H1 (cell line): ENCODE measurements around the gene SLC39A7. TPM values are rescaled to one million over a fixed set of nuclear protein-coding genes. Genes with fewer than 3 reads are reported as not detected.
A peak's percentile ranks its signal among the peaks of the same experiment; 100 is the strongest.

Experiments
- CTCF ChIA-PET: fragments of 300-600 bp; sonication (Branson Sonifier 250); formaldehyde crosslinking; loops from one replicate; lab custom pipeline; 2021; ENCODE audit not compliant: partially characterized antibody; lab: Charles Lee
- POLR2A ChIA-PET: fragments of 300-600 bp; sonication (Branson Sonifier 250); formaldehyde crosslinking; loops from one replicate; lab custom pipeline; 2021; ENCODE audit warnings: inconsistent platforms; ENCODE audit not compliant: partially characterized antibody; lab: Charles Lee
- DNase-seq, 2 experiments: peaks; one replicate each; pipeline versions ENCODE4 v3.0.0 to v3.0.0-alpha.2; 2010 to 2022; ENCODE audit warnings: low spot score in 2 of 2, low read depth in 1 of 2, mixed read lengths in 1 of 2
- FAIRE-seq: peaks from 2 replicates; lab custom pipeline; 2011; peaks lifted over from hg19 to GRCh38; lab: Jason Lieb, UNC
- H2AFZ ChIP-seq: 2 replicates; pipeline ENCODE4 v1.8.1; 2012; ENCODE audit warnings: low read length, inconsistent platforms
- H2AK5ac ChIP-seq: 2 replicates; pipeline ENCODE4 v1.6.1; 2013; ENCODE audit warnings: low read depth, low read length
- H2BK120ac ChIP-seq: replicated peaks from 2 replicates; pipeline ENCODE3; 2013; ENCODE audit warnings: low read depth, low read length, inconsistent platforms
- H2BK12ac ChIP-seq: 2 replicates; pipeline ENCODE4 v1.6.1; 2013; ENCODE audit warnings: low read depth, low read length
- H2BK15ac ChIP-seq: 2 replicates; pipeline ENCODE4 v1.6.1; 2013; ENCODE audit warnings: low read length
- H2BK20ac ChIP-seq: 2 replicates; pipeline ENCODE4 v1.6.1; 2013; ENCODE audit warnings: low read length
- H2BK5ac ChIP-seq: 2 replicates; pipeline ENCODE4 v1.6.1; 2013; ENCODE audit warnings: low read depth, low read length
- H3K14ac ChIP-seq: 2 replicates; pipeline ENCODE4 v1.6.1; 2013; ENCODE audit warnings: inconsistent platforms; ENCODE audit not compliant: insufficient read length
- H3K18ac ChIP-seq: 2 replicates; pipeline ENCODE4 v1.6.1; 2013; ENCODE audit warnings: low read length; ENCODE audit errors: extremely low read depth
- H3K23ac ChIP-seq: 2 replicates; pipeline ENCODE4 v1.6.1; 2013; ENCODE audit warnings: inconsistent platforms; ENCODE audit not compliant: insufficient read length
- H3K23me2 ChIP-seq: 2 replicates; pipeline ENCODE4 v1.6.1; 2013; ENCODE audit warnings: low read depth, low read length
- H3K27ac ChIP-seq: 2 replicates; pipeline ENCODE4 v1.6.1; 2011; ENCODE audit warnings: low read depth, low read length, inconsistent platforms
- H3K27me3 ChIP-seq, 4 experiments: replicated peaks in 1 of 4; 1 replicate in 1 of 4; 2 replicates in 3 of 4; pipeline versions ENCODE4 v1.6.1 to v1.8.1; 2011 to 2013; ENCODE audit warnings: low read length in 3 of 4, mild to moderate bottlenecking in 3 of 4, inconsistent platforms in 2 of 4, mixed read lengths in 2 of 4, moderate library complexity in 1 of 4; ENCODE audit not compliant: control insufficient read depth in 3 of 4, insufficient read depth in 3 of 4; ENCODE audit errors: extremely low read depth in 1 of 4
- H3K36me3 ChIP-seq, 4 experiments: 2 replicates each; pipeline versions ENCODE4 v1.6.1 to v1.8.1; 2011 to 2013; ENCODE audit warnings: mild to moderate bottlenecking in 4 of 4, low read length in 3 of 4, moderate library complexity in 2 of 4, control low read depth in 1 of 4, inconsistent platforms in 1 of 4; ENCODE audit not compliant: insufficient read depth in 4 of 4, control insufficient read depth in 2 of 4
- H3K4ac ChIP-seq: replicated peaks from 2 replicates; pipeline ENCODE3; 2013; ENCODE audit warnings: low read length, low read depth, mixed read lengths, inconsistent platforms; ENCODE audit not compliant: insufficient read length
- H3K4me1 ChIP-seq, 4 experiments: replicated peaks in 1 of 4; 1 replicate in 1 of 4; 2 replicates in 3 of 4; pipeline versions ENCODE4 v1.6.1 to v1.8.1; 2011 to 2013; ENCODE audit warnings: low read length in 3 of 4, inconsistent platforms in 2 of 4, mixed read lengths in 1 of 4; ENCODE audit not compliant: insufficient read depth in 4 of 4, control insufficient read depth in 3 of 4
- H3K4me2 ChIP-seq, 2 experiments: 2 replicates each; pipeline versions ENCODE4 v1.6.1 to v1.8.1; 2011 to 2013; ENCODE audit warnings: low read depth in 2 of 2, low read length in 2 of 2, control low read depth in 1 of 2, inconsistent platforms in 1 of 2, mild to moderate bottlenecking in 1 of 2; ENCODE audit not compliant: insufficient read depth in 1 of 2
- H3K4me3 ChIP-seq, 4 experiments: fragments of 200-600, 300-600 bp in 1 of 4; sonication (generic), shearing (Covaris generic), sonication (Bioruptor Twin) in 1 of 4; 2 replicates each; pipeline versions ENCODE4 v1.5.1 to v1.8.1; 2011 to 2016; ENCODE audit warnings: low read length in 4 of 4, low read depth in 3 of 4, control low read depth in 2 of 4, inconsistent platforms in 2 of 4, mild to moderate bottlenecking in 2 of 4, mixed read lengths in 1 of 4, moderate library complexity in 1 of 4; ENCODE audit not compliant: insufficient read depth in 2 of 4; ENCODE audit errors: extremely low read depth in 1 of 4
- H3K56ac ChIP-seq: replicated peaks from 2 replicates; pipeline ENCODE3; 2013; ENCODE audit warnings: low read depth, mild to moderate bottlenecking, mixed read lengths, low read length, inconsistent platforms; ENCODE audit not compliant: insufficient read length
- H3K79me1 ChIP-seq: 2 replicates; pipeline ENCODE4 v1.6.1; 2013; ENCODE audit warnings: low read depth, low read length, control low read depth
- H3K79me2 ChIP-seq, 2 experiments: 2 replicates each; pipeline versions ENCODE4 v1.6.1 to v1.8.1; 2012 to 2013; ENCODE audit warnings: low read length in 2 of 2, mild to moderate bottlenecking in 2 of 2, inconsistent platforms in 1 of 2; ENCODE audit not compliant: insufficient read depth in 2 of 2, control insufficient read depth in 1 of 2
- H3K9ac ChIP-seq, 4 experiments: replicated peaks in 1 of 4; 1 replicate in 1 of 4; 2 replicates in 3 of 4; pipeline versions ENCODE4 v1.6.1 to v1.8.1; 2011 to 2013; ENCODE audit warnings: low read depth in 3 of 4, low read length in 3 of 4, control low read depth in 2 of 4, mild to moderate bottlenecking in 2 of 4, moderate library complexity in 2 of 4, inconsistent platforms in 1 of 4; ENCODE audit errors: extremely low read depth in 1 of 4
- H3K9me3 ChIP-seq, 2 experiments: 2 replicates each; pipeline versions ENCODE4 v1.6.1 to v1.8.1; 2012 to 2013; ENCODE audit warnings: mild to moderate bottlenecking in 2 of 2, moderate library complexity in 2 of 2, control low read depth in 1 of 2, inconsistent platforms in 1 of 2, low read depth in 1 of 2, low read length in 1 of 2, mixed read lengths in 1 of 2; ENCODE audit not compliant: insufficient read depth in 2 of 2
- H4K20me1 ChIP-seq, 2 experiments: replicated peaks in 1 of 2; 2 replicates each; pipeline versions ENCODE3 to v1.8.1; 2011 to 2013; ENCODE audit warnings: inconsistent platforms in 2 of 2, low read length in 2 of 2, mild to moderate bottlenecking in 1 of 2; ENCODE audit not compliant: insufficient read depth in 2 of 2, control insufficient read depth in 1 of 2
- H4K5ac ChIP-seq: 2 replicates; pipeline ENCODE4 v1.6.1; 2013; ENCODE audit warnings: low read length, low read depth, mixed read lengths, inconsistent platforms; ENCODE audit not compliant: insufficient read length
- H4K8ac ChIP-seq: 2 replicates; pipeline ENCODE4 v1.8.0; 2013; ENCODE audit warnings: mild to moderate bottlenecking, moderate library complexity, low read length, inconsistent platforms; ENCODE audit not compliant: insufficient read depth; ENCODE audit errors: extremely low read depth
- H4K91ac ChIP-seq: replicated peaks from 2 replicates; pipeline ENCODE3; 2013; ENCODE audit warnings: low read length, mixed read lengths, inconsistent platforms; ENCODE audit not compliant: insufficient read length
- EGR1 ChIP-seq: IDR thresholded peaks from 2 replicates; pipeline ENCODE4 v1.6.1; 2011; ENCODE audit warnings: low read depth, low read length, borderline replicate concordance
- KDM5A ChIP-seq: fragments of 200-600 bp; IDR thresholded peaks from 2 replicates; pipeline ENCODE4 v1.7.1; 2012; ENCODE audit warnings: mild to moderate bottlenecking, low read length, inconsistent platforms, mixed read lengths
- PHF8 ChIP-seq: fragments of 200-600 bp; sonication (generic); conservative IDR thresholded peaks from 2 replicates; pipeline ENCODE4 v1.7.1; 2012; ENCODE audit warnings: low read depth, mild to moderate bottlenecking, inconsistent platforms, low read length, moderate library complexity
- RAD21 ChIP-seq, 2 experiments: IDR thresholded peaks in 1 of 2; conservative IDR thresholded peaks in 1 of 2; 2 replicates each; pipeline ENCODE4 v1.6.1; 2011; ENCODE audit warnings: low read depth in 2 of 2, low read length in 2 of 2, improper control_type of control experiment in 1 of 2, inconsistent platforms in 1 of 2, mild to moderate bottlenecking in 1 of 2, moderate library complexity in 1 of 2
- SIN3A ChIP-seq, 2 experiments: IDR thresholded peaks in 1 of 2; conservative IDR thresholded peaks in 1 of 2; 2 replicates each; pipeline ENCODE4 v1.6.1; 2011 to 2012; ENCODE audit warnings: low read length in 2 of 2, improper control_type of control experiment in 1 of 2, low read depth in 1 of 2, mild to moderate bottlenecking in 1 of 2
- TAF7 ChIP-seq: optimal IDR thresholded peaks from 2 replicates; pipeline ENCODE3; 2011; ENCODE audit warnings: low read depth, mild to moderate bottlenecking, inconsistent platforms, low read length, moderate library complexity, borderline replicate concordance
- WGBS, 2 experiments: shearing (Covaris generic) in 1 of 2; methylation state at CpG; one replicate each; pipeline versions ENCODE4 v1.1.6 to v1.1.7; 2013 to 2015; ENCODE audit warnings: low lambda C conversion rate in 2 of 2, mixed read lengths in 2 of 2, inconsistent platforms in 1 of 2, low coverage in 1 of 2, missing lambda C conversion rate in 1 of 2; ENCODE audit not compliant: insufficient replicate concordance in 2 of 2, insufficient coverage in 1 of 2, insufficient read length in 1 of 2; ENCODE audit errors: extremely low coverage in 1 of 2, missing lambda C conversion rate in 1 of 2; 5-methylcytosine and 5-hydroxymethylcytosine counted together
- polyA plus RNA-seq, 7 experiments: library from polyadenylated mRNA; depleted of rRNA in 3 of 7; stranded (reverse) in 5 of 7; unstranded in 2 of 7; fragments of >200 nt in 5 of 7; fragments of 200-250 nt in 2 of 7; gene quantifications; 1 replicate in 5 of 7; 2 replicates in 1 of 7; 4 replicates in 1 of 7; pipeline versions ENCODE4 v1.2.1 to v1.2.3, GENCODE V29; 2011 to 2013; ENCODE audit warnings: missing spikeins in 2 of 7, mixed read lengths in 2 of 7
- total RNA-seq: library from RNA; stranded (reverse); fragmentation: NEBNext Ultra II Directional; extraction: Animal tissue kit (Norgen Biotek cat#: 25700); gene quantifications from 2 replicates; pipeline ENCODE4 v1.2.1, GENCODE V29; 2021
- TF ChIP-seq, protein P1 (sequence below): IDR thresholded peaks from 2 replicates; pipeline ENCODE4 v1.6.1; 2012; ENCODE audit warnings: inconsistent platforms

SLC39A7 gene
- total and polyA plus RNA-seq, 2 of the 8 experiments (the other 6 are each of a cell fraction or from before 2014, with no cell fraction given): 63.3 to 123 TPM

DNA sequence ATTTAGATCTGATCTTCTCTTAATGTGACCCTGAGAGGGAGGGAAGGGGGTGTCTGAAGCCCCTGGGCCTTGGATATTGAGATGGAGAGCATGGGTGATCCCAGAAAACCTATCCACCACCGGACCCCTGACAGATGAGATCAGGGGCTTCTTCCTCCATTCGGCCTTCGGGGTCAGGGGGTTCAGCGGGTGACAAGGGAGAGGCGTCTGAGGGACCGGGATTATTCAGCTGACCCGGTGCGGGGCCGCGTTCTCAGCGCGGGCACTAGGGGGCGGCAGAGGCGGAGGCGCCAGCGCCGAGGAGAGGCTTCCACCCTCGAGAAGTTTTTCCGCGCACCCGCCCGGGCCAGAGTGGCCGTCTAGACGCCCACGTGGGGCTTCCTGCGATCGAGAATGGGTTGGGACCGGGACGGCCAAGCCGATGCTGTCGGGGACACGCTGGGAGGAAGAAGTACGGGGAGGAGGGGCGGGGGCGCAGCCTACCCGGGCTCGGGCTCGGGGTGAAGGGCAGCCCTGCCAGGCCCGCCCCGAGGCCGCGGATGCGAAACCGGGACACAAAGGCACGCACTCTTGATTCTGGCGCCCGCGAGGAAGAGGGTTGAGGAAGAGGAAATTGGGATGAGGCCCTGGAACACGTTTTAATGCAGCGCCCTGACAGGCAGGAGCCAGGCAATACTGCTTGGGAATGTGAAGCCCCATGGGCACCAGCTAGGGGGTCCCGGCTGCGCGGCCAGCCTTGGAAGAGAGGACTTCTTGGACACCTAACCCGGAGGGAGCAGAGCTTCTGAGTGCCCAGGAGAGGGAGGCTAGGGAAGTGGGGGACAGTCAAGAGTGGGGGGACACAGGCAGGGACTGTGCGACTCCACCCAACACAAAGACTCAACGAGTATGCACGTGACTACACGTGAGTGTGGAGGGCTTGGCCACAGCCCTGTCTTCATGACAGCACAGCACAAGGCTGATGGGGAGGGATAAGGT is 39.0 kb upstream of the SLC39A7 start:
- no peaks in the 10 kb centered on the region for H3K79me1 ChIP-seq
- no peak overlapping the region for H4K91ac ChIP-seq
- FAIRE-seq (no peak), DNase-seq (peak in 1 of 2 experiments; percentile 97)
- H3K27me3 ChIP-seq: peaks cover 0 to 8% (median 2%) of the 10 kb centered on the region in 4 experiments; a peak in 4 of 7 replicates
- H4K20me1 ChIP-seq: no peaks in the 10 kb centered on the region
- H3K79me2 ChIP-seq: no peaks in the 10 kb centered on the region
- ChIA-PET POLR2A (interaction anchor here (0.9 to 4.0 kb wide), 8 partner anchors 11 to 189 kb away, joined by 3 to 22 read pairs (median 4); partner anchors contain the start of genes RPS18 and VPS52), CTCF (interaction anchor here (0.6 to 9.5 kb wide), 29 partner anchors 9 to 217 kb away, joined by 3 to 74 read pairs (median 4); no protein-coding TSS in a partner anchor)
- H3K4me3 ChIP-seq: peak overlapping the region; percentile 42 to 74 (median 62)
- peak overlapping the region; percentile 88 for H3K18ac ChIP-seq
- no peaks in the 10 kb centered on the region for H3K9me3 ChIP-seq
- no peak overlapping the region for H3K56ac ChIP-seq
- H2BK120ac ChIP-seq: no peak overlapping the region
- H3K23ac ChIP-seq: no peak overlapping the region
- H2AFZ ChIP-seq: peak overlapping the region; percentile 54; the same call in 1 of the 2 replicates
- H3K23me2 ChIP-seq: peaks cover 7% of the 10 kb centered on the region; the same call in 1 of the 2 replicates
- WGBS, 2 experiments: 14% methylated on average over 45 of the region's 58 CpGs; no CpG with 5 or more reads in 1 of the 2 experiments
- no peak overlapping the region; the same call in 1 of the 2 replicates for H2BK5ac ChIP-seq
- peak overlapping the region; percentile 58 to 71 for H3K4me2 ChIP-seq
- peaks cover 0 to 6% (median 2%) of the 10 kb centered on the region in 4 experiments; a peak in 6 of 7 replicates for H3K4me1 ChIP-seq
- no peak overlapping the region for H3K27ac ChIP-seq
- H3K4ac ChIP-seq: no peak overlapping the region
- H2BK12ac ChIP-seq: peak overlapping the region; percentile 68
- H4K5ac ChIP-seq: no peak overlapping the region
- H2AK5ac ChIP-seq: peak overlapping the region; percentile 66; the same call in 1 of the 2 replicates
- no peak overlapping the region for H3K14ac ChIP-seq
- H3K36me3 ChIP-seq: no peaks in the 10 kb centered on the region
- peak overlapping the region; percentile 81; the same call in 1 of the 2 replicates for H4K8ac ChIP-seq
- H3K9ac ChIP-seq: peak overlapping the region in 1 of 4 experiments; percentile 46; a peak in 2 of 7 replicates
- H2BK20ac ChIP-seq: no peak overlapping the region
- peak overlapping the region; percentile 46; the same call in 1 of the 2 replicates for H2BK15ac ChIP-seq
- TF ChIP-seq EGR1: 0 out of 2 replicates have a peak, but pooled peaks have one; percentile 16
- TF ChIP-seq, protein P1, sequence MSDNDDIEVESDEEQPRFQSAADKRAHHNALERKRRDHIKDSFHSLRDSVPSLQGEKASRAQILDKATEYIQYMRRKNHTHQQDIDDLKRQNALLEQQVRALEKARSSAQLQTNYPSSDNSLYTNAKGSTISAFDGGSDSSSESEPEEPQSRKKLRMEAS: 0 out of 2 replicates have a peak, but pooled peaks have one; percentile 35
- TF ChIP-seq KDM5A: no peak
- peak; percentile 19 for TF ChIP-seq TAF7
- TF ChIP-seq PHF8: peak; percentile 54
- TF ChIP-seq SIN3A (conservative IDR thresholded peaks at IDR 0.05 in 1 of 2, IDR thresholded peaks at IDR 0.05 in 1 of 2; ENCODE audit: low read depth in 1 of 2, low read length in 2 of 2): 0 out of 4 replicates have a peak, but pooled peaks have one; percentile 29 to 42
- peak; percentile 48 to 63; a peak in 3 of 4 replicates for TF ChIP-seq RAD21 (IDR thresholded peaks at IDR 0.05 in 1 of 2, conservative IDR thresholded peaks at IDR 0.05 in 1 of 2; ENCODE audit: low read depth in 2 of 2, low read length in 2 of 2)
